HepG2 (cell line): ENCODE data around the gene LRRC45. TPM values are rescaled to one million over a fixed set of nuclear protein-coding genes. Genes with fewer than 3 reads are reported as not detected.

Experiments used
- ATAC-seq: fragments of 200-7000 bp; cut with Tn5 transposase; 3 replicates; pipeline ENCODE4 v1.9.1; 2020; ENCODE audit warnings: mild to moderate bottlenecking, moderate library complexity
- BruUV-seq: library from RNA; stranded (reverse); fragments of 400-500 nt; replicated peaks from 2 replicates; lab custom pipeline; 2021; lab: Mats Ljungman, UMichigan
- CTCF ChIA-PET: fragments of 300-600 bp; formaldehyde crosslinking; extraction: SDS; loops from one replicate; lab custom pipeline; 2021; ENCODE audit warnings: low total read pairs, inconsistent platforms, low intra/inter-chr PET ratio; lab: Yijun Ruan, JAX
- POLR2A ChIA-PET: fragments of 350-600 bp; sonication (Branson Sonifier 250); formaldehyde crosslinking; loops from one replicate; lab custom pipeline; 2020; ENCODE audit warnings: antibody characterized with exemption, inconsistent platforms; lab: Yijun Ruan, JAX
- DNase-seq: peaks from one replicate; pipeline ENCODE4 v3.0.0-alpha.2; 2015; ENCODE audit warnings: low spot score
- FAIRE-seq: peaks from 3 replicates; lab custom pipeline; 2011; peaks lifted over from hg19 to GRCh38; lab: Jason Lieb, UNC
- H2AFZ ChIP-seq: one replicate; pipeline ENCODE4 v1.6.1; 2011; ENCODE audit warnings: low read length, inconsistent platforms
- H3K27ac ChIP-seq: fragments of 300-600 bp; 3 replicates; pipeline ENCODE4 v1.8.0; 2011; ENCODE audit warnings: mixed run types, mild to moderate bottlenecking, mixed read lengths, low read length, inconsistent platforms; ENCODE audit not compliant: insufficient read depth; ENCODE audit errors: extremely low read length
- H3K27me3 ChIP-seq, 2 experiments: fragments of 200-600 bp in 1 of 2; 2 replicates in 1 of 2; 3 replicates in 1 of 2; pipeline versions ENCODE4 v1.6.0 to v1.8.0; 2011; ENCODE audit warnings: low read length in 2 of 2, mild to moderate bottlenecking in 2 of 2, moderate library complexity in 2 of 2, inconsistent platforms in 1 of 2; ENCODE audit not compliant: insufficient read depth in 2 of 2, control insufficient read depth in 1 of 2
- H3K36me3 ChIP-seq, 2 experiments: fragments of 200-600 bp in 1 of 2; replicated peaks in 1 of 2; 2 replicates in 1 of 2; 3 replicates in 1 of 2; pipeline versions ENCODE4 v1.5.1 to v1.8.0; 2011; ENCODE audit warnings: low read length in 2 of 2, inconsistent platforms in 1 of 2; ENCODE audit not compliant: insufficient read depth in 2 of 2, control insufficient read depth in 1 of 2
- H3K4me1 ChIP-seq: 2 replicates; pipeline ENCODE4 v1.5.1; 2012; ENCODE audit warnings: low read length, inconsistent platforms; ENCODE audit not compliant: insufficient read depth
- H3K4me2 ChIP-seq: 2 replicates; pipeline ENCODE4 v1.6.0; 2011; ENCODE audit warnings: low read depth, low read length, inconsistent platforms
- H3K4me3 ChIP-seq, 3 experiments: fragments of 200-600 bp in 1 of 3; sonication (generic), shearing (Covaris generic) in 1 of 3; replicated peaks in 1 of 3; 2 replicates each; pipeline ENCODE4 v1.5.1; 2011 to 2016; ENCODE audit warnings: low read length in 3 of 3, inconsistent platforms in 2 of 3, low read depth in 2 of 3, mild to moderate bottlenecking in 2 of 3, control low read depth in 1 of 3, mixed read lengths in 1 of 3; ENCODE audit not compliant: insufficient read depth in 1 of 3
- H3K79me2 ChIP-seq: one replicate; pipeline ENCODE4 v1.6.1; 2011; ENCODE audit warnings: low read length, inconsistent platforms; ENCODE audit not compliant: insufficient read depth
- H3K9ac ChIP-seq: 2 replicates; pipeline ENCODE4 v1.6.0; 2011; ENCODE audit warnings: mild to moderate bottlenecking, low read depth, low read length, inconsistent platforms; ENCODE audit not compliant: insufficient read depth
- H3K9me3 ChIP-seq: 2 replicates; pipeline ENCODE4 v1.5.1; 2012; ENCODE audit warnings: mild to moderate bottlenecking, low read length
- H4K20me1 ChIP-seq: 2 replicates; pipeline ENCODE4 v1.6.0; 2011; ENCODE audit warnings: inconsistent platforms, mild to moderate bottlenecking, low read length, moderate library complexity; ENCODE audit not compliant: insufficient read depth
- AGO2 ChIP-seq: fragments of 200-400 bp; formaldehyde crosslinking; optimal IDR thresholded peaks from 2 replicates; pipeline ENCODE3; 2017; ENCODE audit warnings: mild to moderate bottlenecking, low read depth, low read length, moderate library complexity
- BRD4 ChIP-seq: sonication (generic); formaldehyde crosslinking; IDR thresholded peaks from 2 replicates; pipeline ENCODE4 v1.4.0; 2020; ENCODE audit warnings: missing genetic modification reagents
- CENPT ChIP-seq: sonication (generic); formaldehyde crosslinking; IDR thresholded peaks from 2 replicates; pipeline ENCODE4 v1.8.0; 2022; ENCODE audit warnings: low read depth, mild to moderate bottlenecking, moderate library complexity, missing genetic modification reagents
- FOXO1 ChIP-seq: sonication (generic); formaldehyde crosslinking; IDR thresholded peaks from 2 replicates; pipeline ENCODE4 v1.4.0; 2020; ENCODE audit warnings: missing genetic modification reagents
- HNRNPUL1 ChIP-seq: fragments of 200-400 bp; formaldehyde crosslinking; IDR thresholded peaks from 2 replicates; pipeline ENCODE4 v1.6.1; 2017; ENCODE audit warnings: low read depth, mild to moderate bottlenecking, low read length, moderate library complexity
- MTA1 ChIP-seq: sonication (generic); formaldehyde crosslinking; IDR thresholded peaks from 2 replicates; pipeline ENCODE4 v1.4.0; 2020; ENCODE audit warnings: missing genetic modification reagents, mild to moderate bottlenecking, borderline replicate concordance
- NFIB ChIP-seq: sonication (generic); formaldehyde crosslinking; IDR thresholded peaks from 2 replicates; pipeline ENCODE4 v1.9.0; 2021; ENCODE audit warnings: missing genetic modification reagents, mild to moderate bottlenecking, borderline replicate concordance
- POLR2A ChIP-seq, 2 experiments: IDR thresholded peaks; 2 replicates each; pipeline ENCODE4 v1.6.1; 2011; ENCODE audit warnings: low read depth in 2 of 2, low read length in 2 of 2, mild to moderate bottlenecking in 1 of 2, moderate library complexity in 1 of 2; ENCODE audit not compliant: insufficient read depth in 1 of 2
- POLR2G ChIP-seq: fragments of 200-400 bp; formaldehyde crosslinking; IDR thresholded peaks from 2 replicates; pipeline ENCODE4 v1.6.1; 2018; ENCODE audit warnings: mild to moderate bottlenecking, low read depth, low read length, moderate library complexity
- RBFOX2 ChIP-seq: fragments of 200-400 bp; formaldehyde crosslinking; IDR thresholded peaks from 2 replicates; pipeline ENCODE4 v1.6.1; 2017; ENCODE audit warnings: low read depth, mild to moderate bottlenecking, low read length
- RBM22 ChIP-seq: fragments of 200-400 bp; formaldehyde crosslinking; optimal IDR thresholded peaks from 2 replicates; pipeline ENCODE3; 2017; ENCODE audit warnings: mild to moderate bottlenecking, low read length, moderate library complexity
- RBM39 ChIP-seq: fragments of 200-400 bp; formaldehyde crosslinking; IDR thresholded peaks from one replicate; pipeline ENCODE4 v1.6.1; 2018; ENCODE audit warnings: antibody characterized with exemption, mild to moderate bottlenecking, low read depth, low read length; ENCODE audit not compliant: poor library complexity, severe bottlenecking
- SRSF1 ChIP-seq: fragments of 200-400 bp; formaldehyde crosslinking; optimal IDR thresholded peaks from 2 replicates; pipeline ENCODE3; 2017; ENCODE audit warnings: mild to moderate bottlenecking, low read depth, low read length, moderate library complexity
- SUZ12 ChIP-seq: fragments of 150-350 bp; IDR thresholded peaks from 2 replicates; pipeline ENCODE4 v1.6.1; 2014; ENCODE audit warnings: low read depth, low read length
- TAF15 ChIP-seq: fragments of 200-400 bp; formaldehyde crosslinking; IDR thresholded peaks from one replicate; pipeline ENCODE4 v1.6.1; 2018; ENCODE audit warnings: mild to moderate bottlenecking, low read depth, low read length; ENCODE audit not compliant: poor library complexity, severe bottlenecking
- ZNF282 ChIP-seq: fragments of 450-650 bp; IDR thresholded peaks from 2 replicates; pipeline ENCODE4 v1.6.1; 2018; ENCODE audit not compliant: partially characterized antibody
- ZNF354B ChIP-seq: sonication (generic); formaldehyde crosslinking; IDR thresholded peaks from 2 replicates; pipeline ENCODE4 v1.8.0; 2022; ENCODE audit warnings: mild to moderate bottlenecking, missing genetic modification reagents
- ZNF883 ChIP-seq: sonication (generic); formaldehyde crosslinking; IDR thresholded peaks from 2 replicates; pipeline ENCODE4 v1.5.1; 2020; ENCODE audit warnings: mild to moderate bottlenecking, missing genetic modification reagents; ENCODE audit errors: not compliant biosample characterization
- WGBS: methylation state at CpG from one replicate; pipeline ENCODE4 v1.1.6; 2017; ENCODE audit warnings: low lambda C conversion rate; 5-methylcytosine and 5-hydroxymethylcytosine counted together
- in situ Hi-C: cut with HindIII; loops from 2 replicates; pipeline ENCODE4 v1.10.0; 2017; ENCODE audit warnings: low pct_unique_long_range_greater_than_20kb; ENCODE audit not compliant: extremely low pct_ligation_motif_present
- intact Hi-C: fragments of 100-400 bp; cut with micrococcal nuclease; formaldehyde crosslinking; loops from one replicate; pipeline ENCODE4 v1.10.0; 2022; ENCODE audit not compliant: unreplicated experiment
- polyA plus RNA-seq, 8 experiments: library from polyadenylated mRNA; depleted of rRNA in 3 of 8; stranded (reverse) in 7 of 8; unstranded in 1 of 8; fragments of >200 nt; fragmentation: Illumina TruSeq in 4 of 8; extraction: Trizol in 4 of 8; gene quantifications; 2 replicates each; pipeline versions ENCODE4 v1.2.1 to v1.2.3, GENCODE V29; 2011 to 2016; ENCODE audit warnings: low read depth in 4 of 8, missing spikeins in 1 of 8, mixed read lengths in 1 of 8; ENCODE audit not compliant: insufficient read depth in 1 of 8
- total RNA-seq, 5 experiments: library from RNA; depleted of rRNA; stranded (reverse); fragments of >200 nt; fragmentation: Illumina TruSeq; extraction: Trizol; gene quantifications; 2 replicates each; pipeline ENCODE4 v1.2.3, GENCODE V29; 2016; ENCODE audit warnings: low read depth in 1 of 5
- TF ChIP-seq, protein P1 (sequence below): sonication (generic); formaldehyde crosslinking; IDR thresholded peaks from 2 replicates; pipeline ENCODE4 v1.4.0; 2020; ENCODE audit warnings: missing genetic modification reagents

Gene LRRC45
- total and polyA plus RNA-seq, 2 of the 13 experiments (the other 11 are each of a cell fraction or from before 2014, with no cell fraction given): 11.6 to 48.1 TPM

DNA sequence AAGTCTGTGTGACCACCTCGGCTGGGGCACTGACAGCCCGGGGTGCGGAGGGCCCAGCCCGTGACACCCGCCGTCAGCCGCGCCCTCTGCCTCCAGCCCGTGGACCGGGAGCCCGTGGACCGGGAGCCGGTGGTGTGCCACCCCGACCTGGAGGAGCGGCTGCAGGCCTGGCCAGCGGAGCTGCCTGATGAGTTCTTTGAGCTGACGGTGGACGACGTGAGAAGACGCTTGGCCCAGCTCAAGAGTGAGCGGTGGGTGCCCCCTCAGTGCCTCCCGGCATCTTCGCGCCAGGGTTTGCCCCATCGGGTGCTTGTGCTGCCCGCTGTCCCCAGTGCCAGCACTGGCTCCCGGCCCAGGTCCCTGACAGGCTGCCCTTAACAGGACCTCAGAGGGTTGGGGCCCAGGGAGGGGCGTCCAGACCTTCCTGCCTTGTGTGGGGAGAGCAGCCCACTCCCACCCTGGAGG lies 14.1 kb upstream of the LRRC45 start (continued):
- no peak for TF ChIP-seq FOXO1 (CRISPR knock-in tag)
- no peak for TF ChIP-seq BRD4 (CRISPR knock-in tag)
- TF ChIP-seq, protein P1, sequence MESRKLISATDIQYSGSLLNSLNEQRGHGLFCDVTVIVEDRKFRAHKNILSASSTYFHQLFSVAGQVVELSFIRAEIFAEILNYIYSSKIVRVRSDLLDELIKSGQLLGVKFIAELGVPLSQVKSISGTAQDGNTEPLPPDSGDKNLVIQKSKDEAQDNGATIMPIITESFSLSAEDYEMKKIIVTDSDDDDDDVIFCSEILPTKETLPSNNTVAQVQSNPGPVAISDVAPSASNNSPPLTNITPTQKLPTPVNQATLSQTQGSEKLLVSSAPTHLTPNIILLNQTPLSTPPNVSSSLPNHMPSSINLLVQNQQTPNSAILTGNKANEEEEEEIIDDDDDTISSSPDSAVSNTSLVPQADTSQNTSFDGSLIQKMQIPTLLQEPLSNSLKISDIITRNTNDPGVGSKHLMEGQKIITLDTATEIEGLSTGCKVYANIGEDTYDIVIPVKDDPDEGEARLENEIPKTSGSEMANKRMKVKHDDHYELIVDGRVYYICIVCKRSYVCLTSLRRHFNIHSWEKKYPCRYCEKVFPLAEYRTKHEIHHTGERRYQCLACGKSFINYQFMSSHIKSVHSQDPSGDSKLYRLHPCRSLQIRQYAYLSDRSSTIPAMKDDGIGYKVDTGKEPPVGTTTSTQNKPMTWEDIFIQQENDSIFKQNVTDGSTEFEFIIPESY (CRISPR knock-in tag): no peak
- peak; percentile 26 for TF ChIP-seq AGO2
- no peak for TF ChIP-seq ZNF354B (CRISPR knock-in tag)
- TF ChIP-seq RBFOX2: peak; percentile 85
- peak; percentile 50; the same call in 1 of the 2 replicates for TF ChIP-seq NFIB (CRISPR knock-in tag)
- TF ChIP-seq, all 625 proteins: peak for 13

DNA sequence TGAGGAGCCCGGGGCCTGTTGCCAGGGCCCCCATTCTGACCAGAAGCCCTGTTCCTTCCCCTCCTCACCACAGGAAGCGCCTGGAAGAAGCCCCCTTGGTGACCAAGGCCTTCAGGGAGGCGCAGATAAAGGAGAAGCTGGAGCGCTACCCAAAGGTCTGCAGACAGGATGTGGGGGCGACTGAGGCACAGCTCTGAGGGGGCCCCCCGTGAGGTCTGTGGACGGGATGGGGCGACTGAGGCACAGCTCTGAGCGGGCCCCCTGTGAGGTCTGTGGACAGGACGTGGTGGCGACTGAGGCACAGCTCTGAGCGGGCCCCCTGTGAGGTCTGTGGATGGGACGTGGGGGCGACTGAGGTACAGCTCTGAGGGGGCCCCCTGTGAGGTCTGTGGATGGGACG lies 13.7 kb upstream of the LRRC45 start:
- ATAC-seq (no peak), FAIRE-seq (no peak), DNase-seq (no peak)
- Histone ChIP-seq H3K36me3 (peaks cover 43 to 66% of the 10 kb centered on the region in 2 experiments), H3K27me3 (no peaks in the 10 kb centered on the region), H3K9me3 (no peaks in the 10 kb centered on the region), H3K4me1 (peaks cover 72% of the 10 kb centered on the region), H3K4me2 (no peak overlapping the region), H3K4me3 (no peak overlapping the region), H3K27ac (no peak overlapping the region), H2AFZ (no peak overlapping the region)
- intact Hi-C loops: no loop called here
- in situ Hi-C loops: no loop called here
- no TSS peak for BruUV-seq
- WGBS: 91% methylated on average over 12 of the region's 15 CpGs
- CTCF ChIA-PET: no interaction called here
- peak; percentile 65 for TF ChIP-seq RBM22
- TF ChIP-seq TAF15: peak; percentile 38
- TF ChIP-seq POLR2G: 0 out of 2 replicates have a peak, but pooled peaks have one; percentile 3
- no peak for TF ChIP-seq MTA1
- TF ChIP-seq RBM39: peak; percentile 57
- peak; percentile 22 for TF ChIP-seq SRSF1
- no peak for TF ChIP-seq ZNF282
- peak in 1 of 2 experiments; percentile 18; a peak in 1 of 4 replicates for TF ChIP-seq POLR2A (IDR thresholded peaks at IDR 0.05; ENCODE audit: insufficient read depth in 1 of 2, low read depth in 2 of 2, low read length in 2 of 2)
- TF ChIP-seq HNRNPUL1: no peak
- TF ChIP-seq SUZ12: no peak
- no peak for TF ChIP-seq CENPT (CRISPR knock-in tag)
- peak; percentile 10 for TF ChIP-seq ZNF883
- TF ChIP-seq, all 625 proteins: peak for 7
- POLR2A ChIA-PET: interaction anchor here (1.5 to 1.9 kb wide), 4 partner anchors 8 to 17 kb away, joined by 7 to 9 read pairs (median 8); no protein-coding TSS in a partner anchor
- no peak overlapping the region for H3K9ac ChIP-seq
- H4K20me1 ChIP-seq: no peaks in the 10 kb centered on the region
- peaks cover 21% of the 10 kb centered on the region for H3K79me2 ChIP-seq
